ENCODE results near the gene NAA80.

The NAA80 gene

GRCh38 chr3:50298836-50299637 is at the start of gene NAA80, which contains the start of gene HYAL3:
NAA80 (minus strand) TSS chr3:50299405; CDS start chr3:50297463, 1,942 bp downstream.
HYAL3 (minus strand) TSS chr3:50299405; CDS start chr3:50295602, 3,803 bp downstream.
- no peak for DNase-seq (ENCODE audit: low read depth, low spot score)

DNA sequence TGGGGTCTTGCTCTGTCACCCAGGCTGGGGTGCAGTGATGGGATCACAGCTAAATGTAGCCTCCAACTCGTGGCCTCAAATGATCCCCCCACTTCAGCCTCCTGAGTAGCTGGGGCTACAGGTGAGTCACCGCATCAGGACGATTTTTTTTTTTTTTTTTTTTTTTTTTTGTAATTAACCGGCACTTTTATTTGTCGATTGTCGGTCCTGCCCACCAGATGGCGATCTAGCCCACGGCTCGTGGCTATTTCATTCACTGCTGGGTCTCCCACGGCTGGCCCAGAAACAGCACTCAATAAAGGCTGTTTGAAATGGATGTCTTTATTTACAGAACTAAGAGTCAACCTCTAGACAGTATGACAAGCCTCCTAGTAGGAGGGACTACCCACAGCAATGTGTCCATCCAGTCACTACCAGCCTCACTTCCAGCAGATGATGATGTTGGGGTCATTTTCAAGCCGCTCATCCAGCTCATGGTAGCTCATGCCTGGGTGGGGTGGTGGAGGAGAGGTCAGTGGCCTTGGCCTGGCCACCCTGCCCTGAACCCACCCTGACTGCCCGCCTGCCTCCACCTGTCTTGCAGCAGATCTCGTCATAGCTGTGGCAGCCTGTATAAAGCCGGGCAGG is 48.1 kb upstream of the NAA80 start:
- DNase-seq (ENCODE audit: low read depth, low spot score) = no peak

- no peak for DNase-seq (ENCODE audit: low read depth, low spot score)
Observed at GRCh38 chr3:50345586-50346234, 46.5 kb upstream of the NAA80 start, which contains the start of gene ZMYND10. ZMYND10 (minus strand) TSS chr3:50345732; CDS start chr3:50345579, 153 bp downstream.

DNA sequence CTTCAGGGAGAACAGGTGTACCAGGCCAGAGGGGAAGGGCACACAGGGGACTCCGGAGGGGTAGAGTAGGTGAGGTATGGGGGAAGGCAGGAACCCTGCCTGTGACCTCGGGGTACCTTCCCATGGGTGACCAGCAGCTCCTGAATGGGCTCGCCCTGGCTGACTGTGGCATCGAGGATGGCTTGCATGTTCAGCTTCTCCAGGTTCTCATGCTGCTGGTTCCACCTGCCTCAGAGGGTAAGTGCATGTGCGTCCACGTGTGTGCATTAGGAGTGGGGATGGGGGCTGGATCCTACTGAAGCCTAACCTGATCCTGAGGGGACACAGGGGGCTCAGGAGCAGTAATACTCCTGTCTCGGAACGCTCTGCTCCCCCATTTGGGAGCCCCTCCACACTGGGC is 45.8 kb upstream of the NAA80 start:
- no peak for DNase-seq (ENCODE audit: low read depth, low spot score)

DNA sequence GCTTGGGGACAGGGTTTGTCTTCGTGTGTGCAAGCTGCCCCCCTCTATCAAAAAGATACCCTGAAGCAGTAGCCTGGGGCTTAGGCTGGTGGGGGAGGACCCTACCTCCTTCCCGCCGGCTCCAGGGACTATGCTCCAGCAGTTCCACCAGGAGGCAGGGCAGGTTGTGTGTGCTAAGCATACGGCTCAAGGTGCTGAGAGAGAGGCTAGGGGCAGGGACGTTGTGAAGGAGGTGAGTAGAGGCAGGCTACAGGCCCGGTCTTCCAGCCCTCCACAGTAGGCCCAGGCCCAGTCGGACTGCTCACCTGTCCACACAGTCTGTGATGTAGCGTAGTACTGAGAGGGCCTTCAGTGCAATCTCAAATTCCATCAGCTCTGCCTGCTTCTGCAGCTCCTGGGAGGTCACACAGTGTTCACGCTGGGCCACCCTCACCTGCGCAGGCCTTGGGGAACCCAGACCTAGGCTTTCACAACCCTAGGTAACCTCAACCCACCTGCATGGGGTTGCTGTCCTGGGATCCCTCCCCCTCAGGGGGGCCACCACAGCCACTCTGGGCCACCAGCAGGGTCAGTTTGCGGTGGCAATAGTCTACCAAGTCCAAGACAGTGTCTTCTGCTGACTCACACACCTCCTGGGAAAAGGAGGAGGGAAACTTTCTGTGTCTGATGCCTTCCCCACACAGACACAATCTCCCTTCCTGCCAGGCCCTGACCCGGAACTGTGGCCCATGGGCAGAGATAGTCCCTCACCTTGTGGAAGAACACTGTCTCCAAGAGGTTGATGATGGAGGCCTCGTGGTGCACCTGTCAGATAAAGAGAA is 43.8 kb upstream of the NAA80 start:
- DNase-seq (ENCODE audit: low read depth, low spot score) = no peak

DNA sequence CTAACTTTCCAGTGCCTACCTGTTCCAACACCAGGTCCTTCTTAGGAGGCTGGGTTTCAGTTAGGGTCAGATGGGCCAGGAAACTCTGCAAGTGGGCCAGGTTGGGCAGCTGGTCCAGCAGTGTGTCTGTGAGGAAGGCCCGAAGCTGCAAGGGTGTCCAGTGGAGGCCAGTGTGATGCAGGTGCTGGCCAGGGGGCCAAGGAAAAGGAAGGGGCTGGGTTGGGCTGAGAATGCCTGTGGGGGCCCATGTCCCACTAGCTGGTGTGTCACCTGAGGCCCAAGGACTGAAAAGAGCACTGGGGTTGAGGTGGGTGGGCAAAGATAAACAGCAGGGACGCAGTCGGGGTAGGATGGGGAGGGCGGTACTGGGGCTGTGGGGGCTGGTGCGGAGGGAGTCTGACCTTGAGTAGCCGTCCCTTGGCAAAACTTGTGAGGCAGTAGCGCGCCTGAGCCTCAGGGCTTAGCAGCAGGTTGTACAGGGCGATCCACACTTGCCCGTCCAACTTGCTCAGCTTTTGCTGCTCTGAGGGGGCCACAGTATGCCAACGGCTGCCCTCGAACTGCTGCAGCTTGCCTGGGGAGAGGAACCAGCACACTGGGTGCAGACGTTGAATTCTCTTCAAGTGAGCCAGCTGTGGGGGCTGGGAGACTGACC is 42.9 kb upstream of the NAA80 start:
- no peak for DNase-seq (ENCODE audit: low read depth, low spot score)

GRCh38 chr3:50341537-50341936 is 42.3 kb upstream of the NAA80 start:
- DNase-seq (ENCODE audit: low read depth, low spot score) = no peak

DNA sequence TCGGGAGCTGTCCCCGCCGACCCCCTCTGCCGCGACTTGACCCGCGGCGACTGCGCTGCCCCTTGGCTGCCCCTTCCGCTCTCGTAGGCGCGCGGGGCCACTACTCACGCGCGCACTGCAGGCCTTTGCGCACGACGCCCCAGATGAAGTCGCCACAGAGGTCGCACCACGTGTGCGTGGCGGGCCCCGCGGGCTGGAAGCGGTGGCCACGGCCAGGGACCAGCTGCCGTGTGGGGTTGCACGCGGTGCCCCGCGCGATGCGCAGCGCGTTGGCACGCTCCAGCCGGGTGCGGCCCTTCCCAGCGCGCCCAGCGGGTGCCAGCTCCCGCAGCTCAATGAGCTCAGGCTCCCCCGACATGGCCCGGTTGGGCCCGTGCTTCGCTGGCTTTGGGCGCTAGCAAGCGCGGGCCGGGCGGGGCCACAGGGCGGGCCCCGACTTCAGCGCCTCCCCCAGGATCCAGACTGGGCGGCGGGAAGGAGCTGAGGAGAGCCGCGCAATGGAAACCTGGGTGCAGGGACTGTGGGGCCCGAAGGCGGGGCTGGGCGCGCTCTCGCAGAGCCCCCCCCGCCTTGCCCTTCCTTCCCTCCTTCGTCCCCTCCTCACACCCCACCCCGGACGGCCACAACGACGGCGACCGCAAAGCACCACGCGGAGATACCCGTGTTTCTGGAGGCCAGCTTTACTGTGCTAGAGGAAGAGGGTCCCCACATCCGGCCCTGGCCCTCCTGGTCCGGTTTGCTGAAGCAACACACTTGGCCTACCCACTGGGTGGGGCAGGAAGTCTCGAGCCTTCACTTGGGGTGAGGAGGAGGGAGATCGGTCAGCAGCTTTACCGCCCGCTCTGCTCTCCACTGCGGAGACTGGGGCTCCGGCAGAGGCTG is 41.5 kb upstream of the NAA80 start, which contains the start of gene RASSF1:
Gene RASSF1 (minus strand): TSS at position 389 of the 882 bp plus-strand sequence. CDS start 31 bp downstream, at position 358.
- DNase-seq (ENCODE audit: low read depth, low spot score) = no peak

DNA sequence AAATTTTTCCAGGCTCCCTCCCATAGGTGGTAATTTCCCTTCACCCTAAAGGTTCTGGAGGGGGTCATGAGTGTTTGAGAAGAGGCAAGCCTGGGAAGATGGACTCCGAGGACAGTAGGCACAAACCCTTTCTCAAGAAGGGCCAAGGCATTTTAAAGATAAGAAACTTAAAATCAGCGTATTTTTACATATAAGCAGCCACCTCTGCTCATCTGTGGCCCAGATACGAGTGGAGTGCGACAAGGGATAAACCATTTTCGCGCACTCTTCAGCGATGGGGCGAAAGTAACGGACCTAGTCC is 40.9 kb upstream of the NAA80 start:
- no peak for DNase-seq (ENCODE audit: low read depth, low spot score)

- no peak for DNase-seq (ENCODE audit: low read depth, low spot score)
Observed at GRCh38 chr3:50339485-50340146, 40.4 kb upstream of the NAA80 start.

DNA sequence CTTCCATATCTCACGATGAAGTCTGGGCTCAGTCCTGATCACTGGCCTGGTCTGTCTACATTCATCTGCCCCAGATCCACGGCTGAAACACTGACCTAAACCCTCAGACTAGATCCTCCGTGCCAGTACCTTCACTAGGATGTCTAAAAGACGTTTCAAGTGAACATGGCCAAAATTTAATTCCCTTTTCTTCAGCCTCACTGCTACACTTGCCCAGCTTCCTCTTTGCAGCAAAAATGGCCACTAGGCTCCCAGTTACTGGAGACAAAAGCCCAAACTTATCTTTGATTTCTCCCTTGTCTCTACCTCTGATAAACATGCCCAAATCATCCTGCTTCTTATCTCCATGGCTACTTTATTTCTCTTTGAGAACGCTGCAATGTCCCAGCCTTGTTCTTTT is 39.8 kb upstream of the NAA80 start:
- DNase-seq (ENCODE audit: low read depth, low spot score) = no peak

DNA sequence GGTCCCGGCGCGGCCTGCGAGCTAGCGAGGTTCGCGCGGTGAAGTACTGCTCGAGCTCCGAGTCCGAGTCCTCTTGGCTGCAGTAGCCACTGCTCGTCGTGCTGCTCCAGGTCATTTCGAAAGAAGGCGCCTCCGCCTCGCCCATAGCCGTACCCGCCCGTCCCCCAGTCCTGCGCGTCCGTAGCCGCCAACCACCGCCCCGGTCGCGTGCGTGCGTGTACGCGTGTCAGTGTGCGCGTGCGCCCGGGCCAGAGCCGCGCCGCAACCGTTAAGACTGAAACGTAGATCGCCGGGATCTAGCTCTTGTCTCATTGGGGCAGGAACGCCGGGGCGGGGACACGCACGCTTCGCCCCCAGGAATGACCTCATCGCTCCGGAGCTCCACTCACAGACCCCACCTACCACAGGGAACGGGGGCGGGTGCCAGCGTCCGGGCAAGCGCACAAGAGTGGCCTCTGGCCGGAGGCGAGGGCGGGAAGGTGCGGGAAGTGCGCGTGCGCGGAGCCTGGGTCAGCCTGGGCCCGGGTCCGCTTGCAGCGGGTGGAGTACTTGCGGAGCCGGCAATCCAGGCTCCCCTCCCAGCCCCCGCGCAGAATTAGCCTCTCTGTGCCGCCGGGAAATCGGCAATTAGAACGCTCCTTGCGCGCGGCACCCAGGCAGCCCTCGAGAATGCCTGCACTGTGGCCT is 38.1 kb upstream of the NAA80 start:
- no peak for DNase-seq (ENCODE audit: low read depth, low spot score)

- DNase-seq (ENCODE audit: low read depth, low spot score) = no peak
Observed at GRCh38 chr3:50336452-50337174, 37.4 kb upstream of the NAA80 start.

DNA sequence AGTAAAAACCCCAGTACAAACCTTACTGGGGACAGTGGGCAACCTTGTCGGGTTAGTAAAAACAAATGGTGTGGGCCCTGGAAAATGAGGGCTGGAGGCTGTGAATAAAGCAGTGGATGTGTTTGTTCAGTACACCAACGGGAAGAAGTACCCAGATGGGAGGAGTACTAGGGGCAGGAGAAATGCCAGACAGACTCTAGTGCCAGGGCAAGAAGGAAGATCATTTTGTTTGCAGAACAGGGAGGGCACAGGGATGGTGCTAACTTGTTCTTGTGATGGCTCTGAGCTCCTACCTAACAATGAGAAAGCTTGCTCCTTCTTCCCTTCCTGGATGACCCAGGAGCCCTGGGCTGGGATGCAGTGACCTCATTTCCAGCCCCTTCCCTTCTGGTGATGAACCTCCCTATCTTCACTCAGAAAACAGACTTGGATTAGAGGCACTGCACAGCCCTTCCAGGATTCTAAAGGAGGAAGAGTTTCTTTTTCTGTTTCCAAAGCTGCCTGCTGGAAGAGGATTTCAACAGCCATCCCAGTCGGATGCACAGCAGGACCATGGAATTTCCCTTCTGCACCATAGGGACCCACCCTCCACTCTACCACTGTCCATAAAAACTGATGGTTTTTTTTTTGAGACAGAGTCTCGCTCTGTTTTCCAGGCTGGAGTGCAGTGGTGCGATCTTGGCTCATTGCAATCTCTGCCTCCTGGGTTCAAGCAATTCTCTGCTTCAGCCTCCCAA is 35.3 kb upstream of the NAA80 start:
- DNase-seq (ENCODE audit: low read depth, low spot score) = no peak

- no peak for DNase-seq (ENCODE audit: low read depth, low spot score)
Observed at GRCh38 chr3:50333744-50334328, 34.6 kb upstream of the NAA80 start.

DNA sequence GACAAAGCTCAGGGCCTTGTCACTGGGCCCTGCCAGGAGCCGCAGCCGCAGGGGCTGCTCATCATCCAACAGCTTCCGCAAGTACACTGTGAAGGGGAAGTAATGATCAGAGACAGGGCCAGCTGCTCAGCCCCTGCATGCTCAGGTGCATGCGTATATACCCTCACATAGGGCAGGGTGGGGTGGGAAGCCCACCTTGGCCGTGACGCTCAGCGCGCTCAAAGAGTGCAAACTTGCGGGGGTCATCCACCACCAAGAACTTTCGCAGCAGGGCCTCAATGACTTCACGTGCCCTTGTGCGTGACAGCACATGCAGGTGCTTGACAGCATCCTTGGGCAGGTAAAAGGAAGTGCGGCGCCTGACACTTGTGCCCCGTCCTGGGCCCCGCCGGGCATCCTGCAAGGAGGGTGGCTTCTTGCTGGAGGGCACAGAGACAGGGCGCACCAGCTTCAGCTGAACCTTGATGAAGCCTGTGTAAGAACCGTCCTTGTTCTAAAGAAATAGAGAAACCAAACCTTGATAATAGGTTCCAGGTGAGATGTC is 32.2 kb upstream of the NAA80 start:
- no peak for DNase-seq (ENCODE audit: low read depth, low spot score)

GRCh38 chr3:50330330-50330729 is 31.1 kb upstream of the NAA80 start:
- no peak for DNase-seq (ENCODE audit: low read depth, low spot score)
